Subcutaneous abdominal adipose tissue (tissue), 5 donors: ENCODE data around the gene HK1.
"Not testable (repeated sequence)": the region's sequence is repeated elsewhere in the genome, so short reads cannot be mapped to it uniquely, and the experiment has no call there.

Experiments used
- H3K27ac ChIP-seq: one replicate; pipeline ENCODE4 v1.7.0; 2013; ENCODE audit warnings: low read depth, mild to moderate bottlenecking, inconsistent platforms, low read length, moderate library complexity
- H3K27me3 ChIP-seq, 5 donors: one replicate each; pipeline ENCODE4 v1.7.0; 2013; ENCODE audit warnings: low read length in 5 of 5, inconsistent platforms in 1 of 5; ENCODE audit not compliant: control insufficient read depth in 5 of 5, insufficient read depth in 4 of 5
- H3K36me3 ChIP-seq, 5 donors: one replicate each; pipeline ENCODE4 v1.7.0; 2013; ENCODE audit warnings: low read length in 5 of 5; ENCODE audit not compliant: control insufficient read depth in 5 of 5, insufficient read depth in 5 of 5
- H3K4me1 ChIP-seq, 5 donors: one replicate each; pipeline ENCODE4 v1.7.0; 2013; ENCODE audit warnings: low read length in 5 of 5, mild to moderate bottlenecking in 3 of 5, moderate library complexity in 1 of 5; ENCODE audit not compliant: control insufficient read depth in 5 of 5, insufficient read depth in 5 of 5
- H3K4me3 ChIP-seq, 5 donors: one replicate each; pipeline ENCODE4 v1.7.0; 2013; ENCODE audit warnings: low read length in 5 of 5, low read depth in 1 of 5
- H3K9ac ChIP-seq, 5 donors: one replicate each; pipeline ENCODE4 v1.7.0; 2013; ENCODE audit warnings: low read length in 5 of 5, mild to moderate bottlenecking in 4 of 5, moderate library complexity in 3 of 5
- H3K9me3 ChIP-seq, 5 donors: one replicate each; pipeline ENCODE4 v1.7.0; 2013; ENCODE audit warnings: low read length in 5 of 5; ENCODE audit not compliant: control insufficient read depth in 5 of 5
- donor health status: healthy.
- donor health status: healthy.
- donor health status: healthy.
- donor health status: healthy.
- donor health status: healthy.

Gene HK1

GRCh38 chr10:69303632-69304051 is 25.3 kb downstream of the HK1 start:
- Histone ChIP-seq H3K36me3 (no peaks in the 10 kb centered on the region), H3K9me3 (peaks cover 0 to 3% (median 0%) of the 10 kb centered on the region in 5 donors), H3K9ac (no peak overlapping the region), H3K27me3 (no peaks in the 10 kb centered on the region), H3K27ac (no peak overlapping the region), H3K4me1 (no peaks in the 10 kb centered on the region), H3K4me3 (no peak overlapping the region)

- peaks cover 0 to 3% (median 0%) of the 10 kb centered on the region in 5 donors for H3K9me3 ChIP-seq
- H3K9ac ChIP-seq, result no peak overlapping the region
- H3K4me3 ChIP-seq, result no peak overlapping the region
- no peaks in the 10 kb centered on the region for H3K27me3 ChIP-seq
- no peaks in the 10 kb centered on the region for H3K36me3 ChIP-seq
- no peak overlapping the region for H3K27ac ChIP-seq
- no peaks in the 10 kb centered on the region for H3K4me1 ChIP-seq
Observed at GRCh38 chr10:69306421-69306820, 28.1 kb downstream of the HK1 start.

DNA sequence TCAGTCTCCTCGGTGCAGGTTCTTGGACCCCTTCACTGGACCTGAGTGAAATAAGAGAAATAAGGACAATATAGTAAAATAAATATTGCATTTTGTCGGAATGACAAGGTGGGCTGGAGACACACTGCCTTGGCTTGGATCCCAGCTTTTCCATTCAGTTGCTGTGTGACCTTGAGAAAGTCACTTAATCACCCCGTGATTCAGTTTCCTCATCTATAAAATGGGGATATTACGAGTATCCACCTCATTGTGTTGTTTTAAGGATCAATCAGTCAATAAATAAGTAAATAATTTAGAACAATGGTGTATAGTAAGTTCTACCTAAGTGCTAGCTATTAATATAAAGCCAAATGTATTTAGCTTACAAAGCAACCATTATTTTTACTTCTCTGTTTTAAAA is 29.1 kb downstream of the HK1 start:
- Histone ChIP-seq H3K27me3 (no peaks in the 10 kb centered on the region), H3K9me3 (peaks cover 0 to 3% (median 0%) of the 10 kb centered on the region in 5 donors), H3K4me3 (no peak overlapping the region), H3K4me1 (no peaks in the 10 kb centered on the region), H3K9ac (no peak overlapping the region), H3K36me3 (no peaks in the 10 kb centered on the region), H3K27ac (no peak overlapping the region)

- H3K36me3 ChIP-seq, H3K27ac ChIP-seq, H3K4me3 ChIP-seq, H3K4me1 ChIP-seq, H3K27me3 ChIP-seq, H3K9me3 ChIP-seq, H3K9ac ChIP-seq: not testable (repeated sequence)
Observed at GRCh38 chr10:69308304-69308703, 30.0 kb downstream of the HK1 start.

DNA sequence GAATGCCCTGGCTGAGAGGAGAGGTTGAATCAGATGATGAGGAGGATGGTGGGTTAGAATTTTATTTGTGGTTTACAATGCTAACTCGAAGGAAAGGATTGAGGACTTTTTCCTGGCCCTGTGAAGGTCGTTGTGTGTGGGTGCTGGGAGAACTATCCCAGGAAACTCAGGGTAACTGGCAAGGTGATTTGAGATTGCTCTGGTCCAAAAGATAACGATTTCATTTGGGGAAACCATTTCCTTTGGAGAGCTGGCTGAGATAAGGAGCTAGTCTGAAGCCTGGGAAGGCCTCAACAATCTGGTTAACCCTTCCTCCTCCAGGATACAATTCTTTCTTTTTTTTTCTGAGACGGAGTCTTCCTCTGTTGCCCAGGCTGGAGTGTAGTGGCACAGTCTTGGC is 33.0 kb downstream of the HK1 start:
- Histone ChIP-seq H3K4me3 (no peak overlapping the region), H3K9ac (no peak overlapping the region), H3K27me3 (no peaks in the 10 kb centered on the region), H3K36me3 (no peaks in the 10 kb centered on the region), H3K4me1 (peaks cover 0 to 6% (median 5%) of the 10 kb centered on the region in 5 donors), H3K27ac (no peak overlapping the region), H3K9me3 (no peaks in the 10 kb centered on the region)

GRCh38 chr10:69312528-69312927 is 34.2 kb downstream of the HK1 start:
- Histone ChIP-seq H3K36me3 (no peaks in the 10 kb centered on the region), H3K9ac (no peak overlapping the region), H3K27me3 (no peaks in the 10 kb centered on the region), H3K4me3 (no peak overlapping the region), H3K9me3 (no peaks in the 10 kb centered on the region), H3K27ac (no peak overlapping the region), H3K4me1 (peaks cover 2 to 18% (median 18%) of the 10 kb centered on the region in 5 donors)

DNA sequence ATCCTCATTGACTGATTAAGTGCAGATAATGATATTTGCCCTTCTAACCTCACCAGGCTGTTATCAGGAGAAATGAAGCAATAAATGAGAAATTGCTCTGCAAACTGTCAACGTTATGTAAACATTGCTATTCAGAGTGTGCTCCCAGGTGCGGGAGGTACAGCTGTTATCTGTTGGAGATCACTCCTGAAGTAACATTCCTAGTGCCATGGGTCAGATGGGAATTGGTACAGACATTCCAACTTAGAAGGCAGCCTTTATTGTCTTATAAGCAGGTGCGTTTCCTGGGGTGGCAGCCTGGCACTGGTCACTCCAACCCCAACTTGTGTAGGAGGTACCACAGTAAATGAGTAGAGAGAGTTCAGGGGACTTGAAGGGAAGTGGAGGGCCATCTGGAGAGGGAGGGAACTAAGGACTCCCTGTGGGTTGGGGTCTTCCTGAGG is 36.8 kb downstream of the HK1 start:
- no peak overlapping the region for H3K9ac ChIP-seq

DNA sequence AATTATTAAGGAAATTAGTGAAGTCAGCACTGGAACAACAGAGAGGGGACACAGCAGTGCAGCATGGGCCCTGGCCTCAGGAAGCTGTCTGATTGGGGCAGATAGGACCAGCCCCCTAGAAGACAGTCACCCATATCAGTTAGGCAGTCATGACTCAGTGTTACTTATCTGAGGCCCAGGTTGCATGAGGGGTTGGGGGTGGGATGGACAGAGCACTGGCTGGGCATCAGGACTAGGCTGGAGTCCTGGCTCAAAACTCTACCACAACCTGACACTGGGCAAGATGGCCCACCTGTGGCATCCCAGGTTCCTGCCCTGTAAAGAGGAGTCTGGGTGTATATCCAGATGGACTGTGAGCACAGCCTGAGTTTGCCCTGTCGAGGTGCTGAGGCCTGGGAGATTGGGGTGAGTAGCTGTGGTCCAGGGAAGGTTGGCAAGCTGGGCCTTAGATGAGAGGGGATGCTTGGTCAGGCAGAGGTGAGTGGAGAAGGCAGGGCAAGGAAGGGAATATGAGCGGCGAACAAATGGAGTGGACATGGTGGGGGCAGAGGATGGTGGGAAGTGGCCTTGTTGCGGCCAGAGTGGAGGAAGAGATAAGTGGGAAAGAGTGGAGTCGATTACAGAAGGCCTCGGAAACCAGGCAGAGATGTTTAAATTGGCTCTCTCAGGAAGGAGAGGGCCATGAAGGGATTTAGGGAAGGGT is 37.5 kb downstream of the HK1 start:
- no peak overlapping the region for H3K4me3 ChIP-seq
- H3K27ac ChIP-seq, result peak overlapping the region; percentile 45
- H3K9ac ChIP-seq, result peak overlapping the region in 1 of 5 donors; percentile 16
- H3K9me3 ChIP-seq, result no peaks in the 10 kb centered on the region
- H3K36me3 ChIP-seq, result no peaks in the 10 kb centered on the region
- peaks cover 10 to 47% (median 37%) of the 10 kb centered on the region in 5 donors for H3K4me1 ChIP-seq
- no peaks in the 10 kb centered on the region for H3K27me3 ChIP-seq

More for the DNA sequence above, 36.8 kb downstream of the HK1 start:
- peaks cover 6 to 41% (median 31%) of the 10 kb centered on the region in 5 donors for H3K4me1 ChIP-seq
- H3K9me3 ChIP-seq, result no peaks in the 10 kb centered on the region
- no peak overlapping the region for H3K4me3 ChIP-seq
- H3K27me3 ChIP-seq, result no peaks in the 10 kb centered on the region
- no peaks in the 10 kb centered on the region for H3K36me3 ChIP-seq
- H3K27ac ChIP-seq, result no peak overlapping the region

DNA sequence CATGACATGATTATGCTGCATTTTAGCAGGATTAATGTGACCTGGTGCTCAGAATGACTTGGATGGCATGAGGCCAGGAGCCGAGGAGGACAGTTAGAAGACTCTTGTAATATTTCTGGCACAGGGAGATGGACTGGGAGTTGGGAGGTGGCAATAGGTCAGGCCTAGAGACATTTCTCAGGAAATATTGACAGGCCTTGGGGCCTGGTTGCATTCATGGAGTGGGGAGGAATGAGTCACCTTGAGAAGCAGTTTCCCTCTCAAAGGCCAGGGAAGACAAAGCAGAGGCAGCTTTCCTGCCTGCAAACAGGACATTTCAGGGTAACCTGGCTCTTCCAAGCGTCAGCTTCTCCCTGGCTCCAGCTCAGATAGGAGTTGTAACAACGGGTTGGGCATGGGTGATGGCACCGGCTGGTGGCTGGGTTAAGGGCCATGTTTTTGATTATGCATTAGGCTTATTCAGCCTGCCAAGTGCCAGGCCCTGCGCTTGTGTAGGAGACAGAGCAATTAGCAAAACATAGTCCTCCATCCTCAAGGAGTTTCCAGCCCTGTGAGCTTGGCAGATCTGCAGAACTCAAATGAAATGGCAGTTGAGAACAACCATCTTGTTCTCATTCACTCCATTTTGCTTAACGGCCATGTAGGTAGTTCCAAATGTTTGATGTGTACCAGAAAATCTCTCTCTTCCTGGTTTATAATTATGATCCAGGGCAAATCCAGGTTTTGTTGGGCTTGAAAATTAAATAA is 38.2 kb downstream of the HK1 start:
- Histone ChIP-seq H3K36me3 (no peaks in the 10 kb centered on the region), H3K4me1 (peaks cover 10 to 50% (median 44%) of the 10 kb centered on the region in 5 donors), H3K9ac (peak overlapping the region in 1 of 5 donors; percentile 1), H3K4me3 (no peak overlapping the region), H3K27ac (peak overlapping the region; percentile 87), H3K27me3 (no peaks in the 10 kb centered on the region), H3K9me3 (no peaks in the 10 kb centered on the region)

GRCh38 chr10:69317175-69317604 is 38.9 kb downstream of the HK1 start:
- H3K9me3 ChIP-seq, result no peaks in the 10 kb centered on the region
- H3K4me3 ChIP-seq, result no peak overlapping the region
- H3K4me1 ChIP-seq, result peaks cover 10 to 50% (median 44%) of the 10 kb centered on the region in 5 donors
- no peak overlapping the region for H3K9ac ChIP-seq
- H3K36me3 ChIP-seq, result no peaks in the 10 kb centered on the region
- no peaks in the 10 kb centered on the region for H3K27me3 ChIP-seq
- peak overlapping the region; percentile 87 for H3K27ac ChIP-seq
